ENCODE results near the gene FAM13B. TPM values are rescaled to one million over a fixed set of nuclear protein-coding genes. Genes with fewer than 3 reads are reported as not detected.
A peak's percentile ranks its signal among the peaks of the same experiment; 100 is the strongest.

FAM13B gene
- total and polyA plus RNA-seq, 10 of the 15 experiments (the other 5 are each of a cell fraction or from before 2014, with no cell fraction given): 3.6 to 30.0 (median 20.3) TPM

- Histone ChIP-seq H4K20me1 (ENCODE audit: control insufficient read depth, insufficient read depth) (no peaks in the 10 kb centered on the region), H3K4me3 (peak overlapping the region; percentile 38; the same call in 1 of the 2 replicates), H3K4me2 (ENCODE audit: control insufficient read depth, insufficient read depth) (peak overlapping the region; percentile 38; the same call in 1 of the 2 replicates), H3K9me3 (replicated peaks; ENCODE audit: control insufficient read depth, insufficient read depth, low read length) (peaks cover 6% of the 10 kb centered on the region; the same call in 2 of the 3 replicates), H3K27me3 (replicated peaks in 1 of 2; ENCODE audit: control insufficient read depth in 2 of 2, insufficient read depth in 2 of 2, low read length in 1 of 2) (no peaks in the 10 kb centered on the region), H3K9ac (ENCODE audit: control insufficient read depth, insufficient read depth, low read length) (no peak overlapping the region), H3K27ac (ENCODE audit: control insufficient read depth, insufficient read depth) (no peak overlapping the region), H3K4me1 (ENCODE audit: control insufficient read depth, insufficient read depth, low read length) (peaks cover 13% of the 10 kb centered on the region), H3K36me3 (ENCODE audit: control insufficient read depth in 2 of 2, insufficient read depth in 2 of 2, low read length in 1 of 2) (peaks cover 0 to 7% of the 10 kb centered on the region in 2 experiments; a peak in 1 of 4 replicates), H3K79me2 (ENCODE audit: control insufficient read depth, insufficient read depth, low read length) (peaks cover 99% of the 10 kb centered on the region), H2AFZ (ENCODE audit: control insufficient read depth, low read depth, low read length) (no peak overlapping the region)
- ChIA-PET POLR2A (no interaction called here), CTCF (interaction anchor here (1.4 to 3.8 kb wide), 6 partner anchors 11 to 246 kb away, joined by 3 to 28 read pairs (median 13); partner anchors contain the start of gene PKD2L2), SMC1A (ENCODE audit: uncharacterized antibody, unreplicated experiment) (interaction anchor here (0.9 to 3.6 kb wide), 7 partner anchors 10 to 246 kb away, joined by 3 to 22 read pairs (median 6); no protein-coding TSS in a partner anchor), RAD21 (ENCODE audit: unreplicated experiment) (interaction anchor here (1.6 to 3.8 kb wide), 2 partner anchors 14 to 245 kb away, joined by 4 to 31 read pairs; no protein-coding TSS in a partner anchor)
- in situ Hi-C loops (cut with MboI) (no loop called here), intact Hi-C loops (cut with micrococcal nuclease; ENCODE audit: unreplicated experiment) (no loop called here)
- WGBS (ENCODE audit: insufficient coverage, insufficient replicate concordance, low lambda C conversion rate, missing lambda C conversion rate): 20% methylated on average over 1 of the region's 1 CpG
- peak; percentile 73; the same call in 1 of the 2 replicates for TF ChIP-seq ZBTB40 (IDR thresholded peaks at IDR 0.05; ENCODE audit: borderline replicate concordance)
- TF ChIP-seq MEF2B (IDR thresholded peaks at IDR 0.05; ENCODE audit: partially characterized antibody, poor library complexity, severe bottlenecking): no peak
- TF ChIP-seq PRDM15 (CRISPR knock-in tag; IDR thresholded peaks at IDR 0.05): no peak
- TF ChIP-seq NR2C1 (IDR thresholded peaks at IDR 0.05): no peak
- DNase-seq (ENCODE audit: low read depth, low spot score) (no peak), ATAC-seq (no peak), FAIRE-seq (no peak)
- no TSS peak for BruUV-seq (replicated peaks)
Measured at GRCh38 chr5:138025285-138025684, 7.6 kb downstream of the FAM13B start.

All from GM12878 (cell line).